H9 (cell line): ENCODE data around the gene RAD50. TPM values are rescaled to one million over a fixed set of nuclear protein-coding genes. Genes with fewer than 3 reads are reported as not detected.

Experiments
- DNase-seq: peaks from one replicate; pipeline ENCODE4 v3.0.0-alpha.2; 2017
- H2AFZ ChIP-seq: one replicate; pipeline ENCODE4 v1.6.1; 2013; ENCODE audit warnings: mild to moderate bottlenecking, low read length, control low read depth, moderate library complexity
- H2AK5ac ChIP-seq: 2 replicates; pipeline ENCODE4 v1.6.1; 2013; ENCODE audit warnings: low read length, control low read depth, mixed read lengths; ENCODE audit not compliant: insufficient read length
- H2BK120ac ChIP-seq: one replicate; pipeline ENCODE4 v1.6.1; 2013; ENCODE audit warnings: low read depth, mild to moderate bottlenecking, low read length, control low read depth, inconsistent platforms; ENCODE audit not compliant: poor library complexity, severe bottlenecking
- H2BK12ac ChIP-seq: 2 replicates; pipeline ENCODE4 v1.6.1; 2013; ENCODE audit warnings: low read length, control low read depth, mixed read lengths, low read depth; ENCODE audit not compliant: insufficient read length
- H2BK15ac ChIP-seq: 2 replicates; pipeline ENCODE4 v1.6.1; 2013; ENCODE audit warnings: low read depth, low read length, control low read depth
- H2BK20ac ChIP-seq: one replicate; pipeline ENCODE4 v1.6.1; 2013; ENCODE audit warnings: low read depth, mild to moderate bottlenecking, low read length, control low read depth, inconsistent platforms; ENCODE audit not compliant: poor library complexity, severe bottlenecking
- H2BK5ac ChIP-seq: 2 replicates; pipeline ENCODE4 v1.6.1; 2013; ENCODE audit warnings: low read length, control low read depth, mixed read lengths; ENCODE audit not compliant: insufficient read length
- H3K14ac ChIP-seq: 2 replicates; pipeline ENCODE4 v1.6.1; 2013; ENCODE audit warnings: low read length, control low read depth; ENCODE audit not compliant: insufficient read depth
- H3K18ac ChIP-seq: 2 replicates; pipeline ENCODE4 v1.6.1; 2013; ENCODE audit warnings: low read depth, mild to moderate bottlenecking, mixed read lengths, low read length, control low read depth; ENCODE audit not compliant: insufficient read length
- H3K23ac ChIP-seq: 2 replicates; pipeline ENCODE4 v1.6.1; 2013; ENCODE audit warnings: low read length, control low read depth, mixed read lengths, low read depth; ENCODE audit not compliant: insufficient read length
- H3K23me2 ChIP-seq: 2 replicates; pipeline ENCODE4 v1.6.1; 2013; ENCODE audit warnings: low read depth, mild to moderate bottlenecking, mixed read lengths, low read length, control low read depth; ENCODE audit not compliant: insufficient read length, poor library complexity, severe bottlenecking
- H3K27ac ChIP-seq: 2 replicates; pipeline ENCODE4 v1.5.1; 2013; ENCODE audit warnings: low read length, control low read depth, mixed read lengths, low read depth; ENCODE audit not compliant: insufficient read length
- H3K27me3 ChIP-seq: 2 replicates; pipeline ENCODE4 v1.6.1; 2013; ENCODE audit warnings: low read length, control low read depth, inconsistent platforms; ENCODE audit not compliant: insufficient read depth
- H3K4ac ChIP-seq: 2 replicates; pipeline ENCODE4 v1.6.1; 2013; ENCODE audit warnings: low read depth, mild to moderate bottlenecking, control low read depth, inconsistent platforms, low read length, moderate library complexity
- H3K4me1 ChIP-seq: 2 replicates; pipeline ENCODE4 v1.6.1; 2013; ENCODE audit warnings: low read length, control low read depth, inconsistent platforms; ENCODE audit not compliant: insufficient read depth
- H3K4me2 ChIP-seq: 2 replicates; pipeline ENCODE4 v1.6.1; 2013; ENCODE audit warnings: low read length, control low read depth, mixed read lengths; ENCODE audit not compliant: insufficient read length, insufficient read depth
- H3K56ac ChIP-seq: 2 replicates; pipeline ENCODE4 v1.6.1; 2013; ENCODE audit warnings: low read depth, mild to moderate bottlenecking, mixed read lengths, low read length, control low read depth; ENCODE audit not compliant: insufficient read length
- H3K79me1 ChIP-seq: 2 replicates; pipeline ENCODE4 v1.6.1; 2013; ENCODE audit warnings: low read depth, mild to moderate bottlenecking, moderate library complexity, low read length, control low read depth, inconsistent platforms; ENCODE audit not compliant: insufficient read depth, poor library complexity, severe bottlenecking
- H3K79me2 ChIP-seq: 2 replicates; pipeline ENCODE4 v1.6.1; 2013; ENCODE audit warnings: low read length, control low read depth, inconsistent platforms; ENCODE audit not compliant: insufficient read depth
- H3K9ac ChIP-seq: 2 replicates; pipeline ENCODE4 v1.6.1; 2013; ENCODE audit warnings: low read length, control low read depth, mixed read lengths; ENCODE audit not compliant: insufficient read length; ENCODE audit errors: extremely low read depth
- H3K9me3 ChIP-seq: one replicate; pipeline ENCODE4 v1.6.1; 2013; ENCODE audit warnings: low read depth, low read length, inconsistent platforms; ENCODE audit not compliant: control insufficient read depth
- H3T11ph ChIP-seq: one replicate; pipeline ENCODE4 v1.6.1; 2013; ENCODE audit warnings: mild to moderate bottlenecking, low read length, control low read depth, inconsistent platforms
- H4K20me1 ChIP-seq: one replicate; pipeline ENCODE4 v1.6.1; 2013; ENCODE audit not compliant: control insufficient read depth, insufficient read length, insufficient read depth
- H4K5ac ChIP-seq: 2 replicates; pipeline ENCODE4 v1.6.1; 2013; ENCODE audit warnings: low read depth, mild to moderate bottlenecking, mixed read lengths, low read length, control low read depth; ENCODE audit not compliant: insufficient read length
- H4K8ac ChIP-seq: replicated peaks from 2 replicates; pipeline ENCODE4 v1.6.1; 2013; ENCODE audit warnings: low read length, control low read depth, mixed read lengths, low read depth; ENCODE audit not compliant: insufficient read length
- H4K91ac ChIP-seq: 2 replicates; pipeline ENCODE4 v1.6.1; 2013; ENCODE audit warnings: low read depth, mild to moderate bottlenecking, moderate library complexity, mixed read lengths, low read length, control low read depth; ENCODE audit not compliant: insufficient read length
- H3K27ac Mint-ChIP-seq, 3 experiments: 2 replicates in 2 of 3; 3 replicates in 1 of 3; pipeline ENCODE4 v1.8.0; 2020 to 2021; ENCODE audit warnings: mixed read lengths in 3 of 3, mild to moderate bottlenecking in 1 of 3, moderate library complexity in 1 of 3
- H3K27me3 Mint-ChIP-seq: 2 replicates; pipeline ENCODE4 v1.8.0; 2021; ENCODE audit warnings: low read depth, mild to moderate bottlenecking, moderate library complexity, mixed read lengths
- H3K36me3 Mint-ChIP-seq, 3 experiments: 2 replicates in 2 of 3; 3 replicates in 1 of 3; pipeline ENCODE4 v1.8.0; 2020 to 2021; ENCODE audit warnings: low read depth in 3 of 3, mixed read lengths in 3 of 3; ENCODE audit not compliant: insufficient read depth in 1 of 3
- H3K4me1 Mint-ChIP-seq, 2 experiments: 2 replicates each; pipeline ENCODE4 v1.8.0; 2020; ENCODE audit warnings: mixed read lengths in 2 of 2
- H3K4me3 Mint-ChIP-seq, 2 experiments: 2 replicates in 1 of 2; 3 replicates in 1 of 2; pipeline ENCODE4 v1.8.0; 2020 to 2021; ENCODE audit warnings: mild to moderate bottlenecking in 2 of 2, mixed read lengths in 2 of 2, moderate library complexity in 1 of 2
- H3K9me3 Mint-ChIP-seq, 2 experiments: 2 replicates in 1 of 2; 3 replicates in 1 of 2; pipeline ENCODE4 v1.8.0; 2020; ENCODE audit warnings: mild to moderate bottlenecking in 2 of 2, mixed read lengths in 2 of 2, moderate library complexity in 1 of 2
- whole genome bisulfite sequencing: extraction: QIAGEN DNeasy Blood & Tissue Kit; methylation state at CpG from one replicate; pipeline ENCODE4 v1.1.7; 2013; ENCODE audit warnings: missing lambda C conversion rate, low lambda C conversion rate, mixed read lengths; ENCODE audit not compliant: insufficient read length; ENCODE audit errors: extremely low coverage; 5-methylcytosine and 5-hydroxymethylcytosine counted together
- total RNA-seq: library from RNA; stranded (reverse); gene quantifications from 2 replicates; pipeline ENCODE4 v1.2.1, GENCODE V29; 2021
- TF ChIP-seq, protein P1 (sequence below): fragments of 200-600 bp; sonication (generic); conservative IDR thresholded peaks from 3 replicates; pipeline ENCODE4 v1.8.0; 2021; ENCODE audit warnings: antibody characterized with exemption, mild to moderate bottlenecking

Gene RAD50
- total RNA-seq, 1 experiment from 2014 or later = 46.1 TPM

- Mint-ChIP-seq H3K4me3 (no peak overlapping the region), H3K27me3 (no peaks in the 10 kb centered on the region), H3K4me1 (no peaks in the 10 kb centered on the region), H3K9me3 (no peaks in the 10 kb centered on the region), H3K36me3 (peaks cover 1 to 62% (median 45%) of the 10 kb centered on the region in 3 experiments; a peak in 5 of 7 replicates), H3K27ac (no peak overlapping the region)
- no peak overlapping the region for H3K18ac ChIP-seq
- H3T11ph ChIP-seq = no peak overlapping the region
- no peak overlapping the region for H3K9ac ChIP-seq
- H4K5ac ChIP-seq = no peak overlapping the region
- H2BK15ac ChIP-seq = no peak overlapping the region
- H3K14ac ChIP-seq = no peak overlapping the region
- no peaks in the 10 kb centered on the region for H4K20me1 ChIP-seq
- no peak overlapping the region for H3K27ac ChIP-seq
- no peak overlapping the region for H3K4me2 ChIP-seq
- no peak overlapping the region for H2AFZ ChIP-seq
- H3K9me3 ChIP-seq = no peaks in the 10 kb centered on the region
- H4K91ac ChIP-seq = no peak overlapping the region
- H2AK5ac ChIP-seq = no peak overlapping the region
- no peaks in the 10 kb centered on the region for H3K23me2 ChIP-seq
- no peak overlapping the region for H3K23ac ChIP-seq
- H3K27me3 ChIP-seq = no peaks in the 10 kb centered on the region
- no peaks in the 10 kb centered on the region for H3K79me2 ChIP-seq
- H3K4ac ChIP-seq = no peak overlapping the region
- DNase-seq = no peak
- H2BK20ac ChIP-seq = no peak overlapping the region
- H2BK120ac ChIP-seq = no peak overlapping the region
- TF ChIP-seq, protein P1, sequence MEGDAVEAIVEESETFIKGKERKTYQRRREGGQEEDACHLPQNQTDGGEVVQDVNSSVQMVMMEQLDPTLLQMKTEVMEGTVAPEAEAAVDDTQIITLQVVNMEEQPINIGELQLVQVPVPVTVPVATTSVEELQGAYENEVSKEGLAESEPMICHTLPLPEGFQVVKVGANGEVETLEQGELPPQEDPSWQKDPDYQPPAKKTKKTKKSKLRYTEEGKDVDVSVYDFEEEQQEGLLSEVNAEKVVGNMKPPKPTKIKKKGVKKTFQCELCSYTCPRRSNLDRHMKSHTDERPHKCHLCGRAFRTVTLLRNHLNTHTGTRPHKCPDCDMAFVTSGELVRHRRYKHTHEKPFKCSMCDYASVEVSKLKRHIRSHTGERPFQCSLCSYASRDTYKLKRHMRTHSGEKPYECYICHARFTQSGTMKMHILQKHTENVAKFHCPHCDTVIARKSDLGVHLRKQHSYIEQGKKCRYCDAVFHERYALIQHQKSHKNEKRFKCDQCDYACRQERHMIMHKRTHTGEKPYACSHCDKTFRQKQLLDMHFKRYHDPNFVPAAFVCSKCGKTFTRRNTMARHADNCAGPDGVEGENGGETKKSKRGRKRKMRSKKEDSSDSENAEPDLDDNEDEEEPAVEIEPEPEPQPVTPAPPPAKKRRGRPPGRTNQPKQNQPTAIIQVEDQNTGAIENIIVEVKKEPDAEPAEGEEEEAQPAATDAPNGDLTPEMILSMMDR = no peak
- no peak overlapping the region for H3K56ac ChIP-seq
- no peak overlapping the region for H2BK12ac ChIP-seq
- H4K8ac ChIP-seq = no peak overlapping the region
- H2BK5ac ChIP-seq = no peak overlapping the region
- no peaks in the 10 kb centered on the region for H3K4me1 ChIP-seq
- no peaks in the 10 kb centered on the region for H3K79me1 ChIP-seq
- WGBS = no CpG with 5 or more reads among the region's 2 CpGs
These were observed 35.7 kb downstream of the RAD50 start for GRCh38 chr5:132592521-132592920.
